RPMI7951 (cell line): Measurements from ENCODE around the gene CDH15. TPM values are rescaled to one million over a fixed set of nuclear protein-coding genes. Genes with fewer than 3 reads are reported as not detected.
"Not testable (repeated sequence)": the region's sequence is repeated elsewhere in the genome, so short reads cannot be mapped to it uniquely, and the experiment has no call there.

ENCODE experiments used
- DNase-seq: peaks from one replicate; pipeline ENCODE4 v3.0.0-alpha.2; 2012; ENCODE audit warnings: low read depth
- total RNA-seq: library from RNA; depleted of rRNA; stranded (reverse); fragments of >200 nt; shearing (Covaris generic); gene quantifications from 2 replicates; pipeline ENCODE4 v1.2.3, GENCODE V29; 2014

CDH15 gene
- total RNA-seq, 1 experiment from 2014 or later, result 0.36 TPM

GRCh38 chr16:89187032-89187769 is 15.7 kb downstream of the CDH15 start:
- peak; percentile 54 for DNase-seq

- peak; percentile 35 for DNase-seq
Measured at GRCh38 chr16:89187770-89188392, 16.3 kb downstream of the CDH15 start.

- not testable (repeated sequence) for DNase-seq
Measured at GRCh38 chr16:89188471-89189357, 17.2 kb downstream of the CDH15 start.

GRCh38 chr16:89189358-89190025 is 17.9 kb downstream of the CDH15 start:
- DNase-seq, result no peak

GRCh38 chr16:89190150-89190958 is 18.8 kb downstream of the CDH15 start:
- no peak for DNase-seq

GRCh38 chr16:89191033-89191900 is 19.7 kb downstream of the CDH15 start:
- no peak for DNase-seq

- DNase-seq, result no peak
Measured at GRCh38 chr16:89191901-89192185, 20.3 kb downstream of the CDH15 start.

GRCh38 chr16:89192186-89192955 is 20.8 kb downstream of the CDH15 start:
- peak; percentile 69 for DNase-seq

- DNase-seq, result no peak
Measured at GRCh38 chr16:89192956-89193575, 21.5 kb downstream of the CDH15 start.

- no peak for DNase-seq
Measured at GRCh38 chr16:89193576-89194293, 22.2 kb downstream of the CDH15 start.

- DNase-seq, result no peak
Measured at GRCh38 chr16:89194340-89195311, 23.1 kb downstream of the CDH15 start.

GRCh38 chr16:89195521-89196171 is 24.1 kb downstream of the CDH15 start:
- DNase-seq, result no peak

GRCh38 chr16:89197033-89197632 is 25.6 kb downstream of the CDH15 start:
- DNase-seq, result no peak

GRCh38 chr16:89197633-89198416 is 26.3 kb downstream of the CDH15 start:
- no peak for DNase-seq
